GM18502 (cell line): ENCODE results near the gene ATP9B.

Experiments
- ATAC-seq: cut with Tn5 transposase; IDR thresholded peaks from one replicate; pipeline ENCODE4 v1.9.1; 2021; ENCODE audit warnings: mild to moderate bottlenecking; ENCODE audit not compliant: unreplicated experiment, poor library complexity

ATP9B gene

DNA sequence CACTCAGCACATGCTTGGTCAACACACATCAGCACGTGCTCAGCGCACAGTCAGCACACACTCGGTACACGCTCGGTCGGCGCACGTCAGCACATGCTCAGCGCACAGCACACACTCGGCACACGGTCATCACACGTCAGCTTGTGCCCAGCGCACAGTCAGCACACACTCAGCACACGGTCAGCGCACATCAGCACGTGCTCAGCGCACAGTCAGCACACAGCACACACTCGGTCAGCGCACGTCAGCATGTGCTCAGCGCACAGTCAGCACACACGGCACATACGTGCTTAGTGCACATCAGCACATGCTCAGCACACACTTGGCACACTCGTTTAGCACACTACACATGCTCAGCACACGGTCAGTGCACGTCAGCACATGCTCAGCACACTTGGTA, 276.8 kb downstream of the ATP9B start:
- no peak for ATAC-seq

DNA sequence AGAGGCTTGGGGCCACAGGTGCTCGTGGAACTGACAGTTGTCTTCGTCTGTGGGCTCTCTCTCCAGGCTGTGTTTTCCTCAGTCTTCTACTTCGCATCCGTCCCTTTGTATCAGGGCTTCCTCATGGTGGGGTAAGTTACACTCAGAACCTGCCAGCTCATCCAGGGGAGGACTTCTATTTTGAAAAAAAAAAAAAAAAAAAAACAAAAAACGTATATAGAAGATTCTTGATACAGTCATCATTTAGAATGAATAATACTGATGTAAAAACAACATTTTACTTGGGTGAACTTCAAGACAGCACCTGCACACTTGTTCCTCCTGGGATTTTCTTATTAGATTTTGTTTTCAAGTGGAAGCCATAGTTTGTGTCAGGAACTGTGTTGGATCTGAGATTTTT, 278.9 kb downstream of the ATP9B start:
- no peak for ATAC-seq

DNA sequence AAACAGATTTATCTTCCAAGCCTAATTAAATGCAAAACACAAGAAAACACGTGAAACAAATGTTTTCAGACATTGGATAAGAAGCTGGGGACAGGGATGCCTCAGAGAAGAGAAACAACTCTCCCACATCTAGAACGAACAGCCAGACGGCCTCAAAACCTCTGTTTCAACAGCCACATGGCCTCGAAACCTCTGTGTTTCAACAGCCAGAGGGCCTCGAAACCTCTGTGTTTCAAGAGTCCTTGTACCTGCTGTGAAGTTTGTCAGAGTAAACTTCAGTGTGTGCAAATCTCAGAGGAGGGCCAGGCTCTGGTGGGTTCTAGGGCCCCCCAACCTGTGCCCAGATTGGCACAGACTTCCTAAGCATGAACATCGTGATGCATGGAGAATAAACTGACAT, 283.2 kb downstream of the ATP9B start:
- ATAC-seq, result no peak

DNA sequence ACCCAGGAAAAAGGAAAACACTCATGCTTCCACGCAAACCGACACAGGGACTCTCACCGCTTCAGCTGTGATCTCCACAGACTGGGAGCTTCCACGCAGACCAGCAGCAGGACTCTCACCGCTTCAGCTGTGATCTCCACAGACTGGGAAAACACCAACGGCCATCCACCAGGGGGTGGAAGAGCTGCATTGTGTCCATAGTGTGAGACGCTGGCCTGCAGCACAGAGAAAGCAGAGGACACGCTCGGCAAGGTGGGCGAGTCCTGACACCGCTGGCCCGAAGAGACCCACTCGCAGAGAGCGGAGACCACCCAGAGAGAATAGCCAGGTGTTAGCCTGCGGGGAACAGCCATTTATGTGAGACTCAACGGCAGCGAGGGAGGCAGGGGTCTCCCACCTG, 284.1 kb downstream of the ATP9B start:
- ATAC-seq, result no peak

DNA sequence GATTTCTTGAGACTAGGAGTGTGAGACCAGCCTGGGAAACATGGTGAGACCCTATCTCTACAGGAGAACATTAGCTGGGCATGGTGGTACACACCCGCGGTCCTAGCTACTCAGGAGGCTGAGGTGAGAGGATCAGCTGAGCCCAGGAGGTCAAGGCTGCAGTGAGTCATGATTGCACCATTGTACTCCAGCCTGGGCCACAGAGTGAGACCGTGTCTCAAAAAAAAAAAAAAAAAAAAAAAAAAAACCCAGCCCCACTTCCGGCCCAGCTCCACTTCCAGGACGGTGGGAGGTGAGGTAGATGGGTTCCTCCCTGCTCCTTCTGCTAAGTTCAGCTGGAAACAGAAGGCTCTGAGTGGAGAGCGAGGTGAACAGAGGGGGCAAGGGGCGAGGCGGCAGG, 285.2 kb downstream of the ATP9B start:
- ATAC-seq, result no peak

DNA sequence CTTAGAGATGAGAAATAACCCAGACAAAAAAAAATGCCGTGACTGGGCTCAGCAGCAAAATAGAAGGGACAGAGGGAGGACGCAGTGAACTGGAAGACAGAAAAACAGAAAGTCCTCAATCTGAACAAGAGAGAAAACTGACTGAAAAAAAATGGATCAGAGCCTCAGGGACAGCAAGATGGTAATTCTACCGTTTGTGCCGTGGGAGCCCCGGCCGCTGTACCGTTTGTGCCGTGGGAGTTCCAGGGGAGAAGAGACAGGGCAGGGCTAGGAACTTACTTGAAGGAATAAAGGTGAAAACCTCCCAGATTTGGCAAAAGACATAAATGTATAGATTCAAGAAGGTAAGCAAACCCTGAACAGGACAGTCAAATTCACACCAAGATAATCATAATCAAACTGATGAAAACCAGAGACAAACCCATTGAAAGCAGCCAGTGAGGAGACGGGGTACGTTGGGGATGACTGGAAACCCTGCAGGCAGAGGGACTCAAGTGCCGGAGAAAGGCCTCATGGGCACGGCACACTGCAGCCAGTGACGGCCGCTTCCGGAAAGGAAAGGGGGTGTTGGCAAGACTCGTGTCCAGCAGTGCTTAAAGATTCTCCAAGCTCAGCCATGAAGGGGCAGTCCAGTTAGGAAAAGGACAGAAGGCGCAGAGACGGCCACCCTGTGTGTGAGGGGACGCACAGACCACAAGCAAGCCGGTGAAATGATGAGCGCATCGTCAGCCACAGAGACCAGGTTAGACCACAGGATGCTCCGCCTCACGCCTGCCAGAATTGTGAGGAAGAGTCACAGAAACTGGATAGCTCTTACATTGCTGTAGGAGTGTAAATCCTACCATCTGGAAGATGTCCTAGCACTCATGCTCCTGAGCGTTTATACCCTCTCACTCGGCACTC, 286.5 kb downstream of the ATP9B start:
- ATAC-seq, result peak; percentile 44

DNA sequence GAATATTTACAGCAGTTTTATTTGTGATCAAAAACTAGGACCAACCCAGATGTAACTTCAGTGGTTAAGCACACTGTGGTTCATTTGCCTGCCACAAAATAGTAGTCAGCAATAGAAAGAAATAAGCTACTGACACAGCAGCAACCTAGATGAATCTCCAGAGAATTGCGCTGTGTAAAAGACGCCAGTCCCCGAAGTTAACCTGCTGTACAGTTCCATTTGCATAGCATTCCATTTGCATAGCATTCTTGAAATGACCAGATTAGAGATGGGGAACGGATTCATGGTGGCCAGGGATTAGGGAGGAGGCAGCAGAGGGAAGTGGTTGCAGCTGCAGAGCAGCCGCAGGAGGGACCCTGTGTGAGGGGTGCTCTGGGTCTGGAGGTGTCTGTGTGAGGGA, 287.2 kb downstream of the ATP9B start:
- ATAC-seq, result peak; percentile 95

DNA sequence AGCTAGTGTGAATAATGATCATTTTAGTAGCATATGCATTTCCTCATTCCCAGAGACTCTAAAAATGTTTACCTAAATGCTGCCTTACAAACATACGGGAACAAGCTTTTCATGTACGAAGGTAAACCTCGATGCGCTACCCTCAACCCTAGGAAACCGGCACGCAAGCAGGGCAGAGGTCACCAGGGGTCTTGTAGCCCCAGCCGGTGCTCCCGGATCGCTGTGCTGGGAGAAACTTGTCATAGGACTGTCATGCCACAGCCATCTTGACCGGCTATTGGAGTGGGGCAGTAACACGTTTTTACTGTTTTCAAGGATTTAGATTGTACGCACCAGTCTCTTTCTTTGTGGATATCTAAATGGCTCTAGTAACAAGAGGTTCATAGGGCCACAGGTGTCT, 291.7 kb downstream of the ATP9B start:
- ATAC-seq, result no peak

DNA sequence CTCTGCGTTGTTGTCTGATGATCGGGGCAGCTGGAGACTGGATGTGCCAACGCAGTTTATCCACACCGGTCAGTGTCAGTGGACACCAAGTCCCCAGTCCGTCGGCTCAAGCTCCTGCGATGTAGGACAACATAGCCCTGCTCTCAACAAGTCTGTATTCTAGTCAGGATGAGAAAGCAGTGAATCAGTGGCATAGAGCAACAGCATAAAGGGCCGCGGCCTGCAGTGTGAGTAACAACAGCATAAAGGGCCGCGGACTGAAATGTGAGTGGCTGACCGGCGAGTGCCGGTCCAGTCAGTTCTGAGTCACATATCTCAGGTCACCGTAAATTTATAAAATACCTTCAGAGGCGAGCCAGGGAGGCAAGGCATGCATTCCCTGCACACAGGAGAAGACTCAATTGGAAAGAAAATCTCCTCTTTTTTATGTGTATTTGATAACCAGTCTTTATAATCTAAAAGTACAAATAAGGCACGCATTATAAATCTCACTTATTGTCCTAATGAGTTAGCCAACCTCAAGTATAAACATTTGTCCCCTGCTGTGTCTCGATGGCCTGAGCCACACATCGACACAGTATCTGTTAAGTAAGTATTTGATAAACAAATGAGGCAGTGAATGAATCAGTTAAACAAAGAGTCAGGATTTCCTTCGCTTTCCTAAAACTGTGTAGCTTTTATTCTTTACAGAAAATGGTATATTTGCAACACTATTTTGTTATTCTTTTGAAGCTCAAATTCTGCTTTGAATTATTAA, 292.8 kb downstream of the ATP9B start:
- ATAC-seq, result no peak

DNA sequence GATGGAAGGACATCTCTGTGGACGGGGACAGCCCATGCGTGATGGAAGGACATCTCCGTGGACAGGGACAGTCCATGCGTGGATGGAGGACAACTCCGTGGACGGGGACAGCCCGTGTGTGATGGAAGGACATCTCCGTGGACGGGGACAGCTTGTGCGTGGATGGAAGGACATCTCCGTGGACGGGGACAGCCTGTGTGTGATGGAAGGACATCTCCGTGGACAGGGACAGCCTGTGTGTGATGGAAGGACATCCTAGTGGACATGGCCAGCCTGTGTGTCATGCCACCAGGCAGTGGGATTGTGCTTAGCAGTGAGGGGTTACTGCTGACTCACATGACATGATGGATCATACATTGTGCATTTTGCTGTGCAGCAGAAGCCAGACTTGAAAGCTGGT, 296.5 kb downstream of the ATP9B start:
- no peak for ATAC-seq

DNA sequence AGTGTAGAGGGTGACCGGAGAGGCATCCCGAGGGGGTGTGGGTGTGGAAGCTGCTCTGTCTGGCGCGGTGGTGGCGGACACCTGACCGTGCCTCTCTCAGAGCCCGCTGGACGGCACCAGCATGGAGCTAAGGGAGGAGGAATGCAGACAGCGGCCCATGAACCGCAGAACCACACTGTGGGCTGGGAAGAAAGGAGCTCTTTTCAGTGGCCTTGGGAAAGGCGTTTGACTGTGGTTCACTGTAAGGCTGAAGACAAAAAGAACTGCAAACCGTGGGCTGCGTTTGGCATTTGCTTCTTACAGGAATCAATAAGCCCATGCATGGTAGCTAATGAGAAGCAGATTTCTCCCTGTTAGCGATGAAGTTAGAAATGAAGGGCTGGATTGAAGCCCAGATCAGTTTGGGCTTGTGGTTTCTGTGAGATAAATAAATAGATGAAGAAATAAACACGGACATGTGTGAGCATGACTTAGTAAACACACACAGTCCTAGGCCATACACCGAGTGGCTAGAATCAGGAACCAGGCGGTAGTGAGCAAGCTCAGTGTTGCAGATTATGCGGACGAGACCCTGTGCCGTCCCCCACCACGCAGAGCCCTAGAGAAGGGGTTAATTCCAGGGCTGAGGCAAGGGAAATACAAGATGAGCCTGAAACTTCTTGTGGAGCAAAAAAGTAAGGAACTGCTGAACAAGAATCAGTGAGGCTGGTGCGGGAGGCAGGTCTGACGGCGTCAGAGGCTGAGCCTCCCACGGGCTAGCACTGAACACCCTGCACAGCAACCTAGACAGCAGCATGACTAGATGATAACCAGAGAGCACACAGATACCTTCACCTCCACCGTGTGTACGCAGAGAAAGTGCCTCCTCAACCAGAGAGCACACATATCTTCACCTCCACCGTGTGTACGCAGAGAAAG, 297.2 kb downstream of the ATP9B start:
- no peak for ATAC-seq

DNA sequence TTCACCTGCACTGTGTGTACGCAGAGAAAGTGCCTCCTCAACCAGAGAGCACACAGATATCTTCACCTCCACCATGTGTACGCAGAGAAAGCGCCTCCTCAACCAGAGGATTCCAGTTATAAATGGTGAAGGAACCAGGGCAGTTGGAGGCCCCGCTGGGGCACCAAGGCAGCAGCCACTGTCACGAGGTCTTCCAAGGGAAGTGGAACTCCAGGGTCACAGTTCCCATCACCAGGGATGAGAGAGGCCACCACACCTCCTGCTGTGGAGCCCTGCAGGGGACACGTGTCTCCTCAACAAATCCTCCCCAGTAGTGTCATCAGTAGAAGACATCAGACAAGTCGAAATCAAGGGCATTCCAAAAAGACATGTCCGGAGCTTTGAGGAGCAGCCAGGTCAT, 298.3 kb downstream of the ATP9B start:
- no peak for ATAC-seq

DNA sequence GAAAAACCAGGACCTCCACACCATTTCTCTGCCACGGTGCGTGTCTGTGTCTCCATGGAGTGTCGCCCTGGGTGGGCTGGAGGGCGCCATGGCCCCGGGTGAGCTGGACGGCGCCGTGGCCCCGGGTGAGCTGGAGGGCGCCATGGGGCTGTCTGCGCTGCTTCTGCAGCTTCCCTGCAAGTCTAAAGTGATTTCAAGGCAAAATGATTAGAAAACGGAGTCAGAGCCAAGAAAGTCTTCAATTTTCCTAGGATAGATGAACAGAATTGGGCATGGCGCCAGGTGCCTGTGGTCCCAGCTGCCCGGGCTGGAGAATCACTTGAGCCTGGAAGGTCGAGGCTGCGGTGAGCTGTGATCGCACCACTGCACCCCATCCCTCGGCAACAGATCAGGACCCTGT, 298.8 kb downstream of the ATP9B start:
- ATAC-seq, result no peak

DNA sequence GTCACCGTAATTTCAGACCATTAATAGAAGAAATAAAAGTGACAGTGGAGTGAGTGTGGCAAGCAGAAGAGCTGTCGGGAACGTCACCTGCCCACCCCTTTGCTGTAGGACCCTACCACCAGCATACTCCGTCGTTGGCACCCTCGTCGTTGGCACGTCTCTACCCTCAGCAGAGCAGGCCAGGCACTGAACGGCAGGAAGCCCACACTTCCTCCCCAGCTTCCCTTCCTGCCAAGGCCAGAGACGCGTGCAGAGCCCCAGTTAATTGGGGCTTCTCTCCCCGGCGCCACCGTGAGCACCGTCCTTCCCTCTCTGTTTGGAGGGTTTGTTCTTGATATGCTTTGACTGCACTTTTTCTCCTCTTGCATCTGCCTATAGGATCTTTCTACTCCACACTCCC, 299.5 kb downstream of the ATP9B start:
- no peak for ATAC-seq

DNA sequence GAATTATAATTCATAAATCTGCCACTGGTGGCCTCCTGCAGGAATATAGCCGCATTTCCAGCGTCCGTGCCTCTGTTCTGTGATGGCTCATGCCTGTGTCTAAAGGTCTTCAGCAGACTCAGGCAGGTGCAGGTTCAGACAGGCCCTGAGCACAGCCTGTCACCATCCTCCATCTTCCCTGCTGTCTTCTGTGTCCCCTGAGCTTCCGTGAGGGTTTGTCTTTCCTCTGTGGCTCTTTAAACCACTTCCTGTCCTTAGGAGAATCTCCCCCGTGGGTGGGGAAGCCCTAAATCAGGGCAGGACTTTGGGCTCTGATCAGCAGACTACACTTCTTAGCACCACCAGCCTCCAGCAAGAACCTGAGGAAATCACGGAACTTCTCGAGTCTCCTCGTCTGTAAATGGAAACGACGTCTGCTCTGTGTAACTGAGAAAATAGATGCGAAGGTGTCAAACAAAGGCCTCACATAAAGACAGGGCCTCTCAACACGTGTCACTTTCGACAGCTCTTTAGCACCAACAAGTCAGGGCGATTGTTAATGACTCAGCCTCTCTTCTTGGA, 302.4 kb downstream of the ATP9B start:
- peak; percentile 49 for ATAC-seq

DNA sequence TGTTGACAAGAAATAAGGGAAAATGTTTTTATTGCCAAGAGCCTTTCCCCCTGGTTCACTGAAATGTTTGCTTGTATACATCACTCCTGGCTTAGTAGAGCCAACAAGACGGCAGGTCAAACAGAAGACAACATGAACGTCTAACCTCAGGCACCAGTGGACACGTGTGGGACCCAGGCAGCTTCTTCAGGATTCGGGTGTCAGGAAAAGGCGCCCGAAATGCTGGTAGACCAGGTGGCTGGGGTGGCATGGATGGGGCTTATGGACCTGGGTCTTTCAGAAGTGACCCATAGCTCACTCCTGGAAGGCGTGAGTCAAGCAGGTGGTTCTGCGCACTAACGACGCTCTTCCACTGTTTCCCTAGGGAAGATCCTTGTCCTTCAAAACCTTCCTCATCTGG, 303.3 kb downstream of the ATP9B start:
- ATAC-seq, result no peak

DNA sequence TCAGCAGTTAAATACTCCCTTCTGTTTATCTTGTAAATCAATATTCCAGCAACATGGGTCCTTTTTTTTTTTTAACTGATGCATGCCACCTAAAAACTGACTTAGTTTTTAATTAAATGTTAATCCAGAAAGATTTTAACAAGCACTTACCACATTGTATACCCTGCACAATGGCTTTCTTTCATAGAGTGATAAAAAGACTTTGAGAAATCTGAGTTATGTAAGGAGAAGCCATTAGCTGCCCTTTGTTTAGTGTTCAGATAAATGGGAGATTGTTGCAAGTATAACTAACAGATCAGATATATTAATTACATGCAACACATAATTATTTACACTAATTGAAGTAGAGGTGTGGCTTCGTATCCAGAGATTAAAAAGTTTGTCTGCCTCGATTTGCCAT, 303.8 kb downstream of the ATP9B start:
- ATAC-seq, result no peak

DNA sequence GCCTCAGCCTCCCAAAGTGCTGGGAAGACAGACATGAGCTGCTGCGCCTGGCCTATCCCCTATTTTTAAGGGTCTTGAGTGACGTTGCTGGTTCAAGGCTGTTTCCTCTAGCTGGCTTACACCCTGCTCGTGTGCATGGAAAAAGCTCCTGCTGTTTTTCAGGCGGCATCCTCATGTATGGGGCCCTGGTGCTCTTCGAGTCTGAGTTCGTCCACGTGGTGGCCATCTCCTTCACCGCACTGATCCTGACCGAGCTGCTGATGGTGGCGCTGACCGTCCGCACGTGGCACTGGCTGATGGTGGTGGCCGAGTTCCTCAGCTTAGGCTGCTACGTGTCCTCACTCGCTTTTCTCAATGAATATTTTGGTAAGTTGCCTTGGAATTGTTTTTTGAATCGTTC, 304.5 kb downstream of the ATP9B start:
- ATAC-seq, result no peak

DNA sequence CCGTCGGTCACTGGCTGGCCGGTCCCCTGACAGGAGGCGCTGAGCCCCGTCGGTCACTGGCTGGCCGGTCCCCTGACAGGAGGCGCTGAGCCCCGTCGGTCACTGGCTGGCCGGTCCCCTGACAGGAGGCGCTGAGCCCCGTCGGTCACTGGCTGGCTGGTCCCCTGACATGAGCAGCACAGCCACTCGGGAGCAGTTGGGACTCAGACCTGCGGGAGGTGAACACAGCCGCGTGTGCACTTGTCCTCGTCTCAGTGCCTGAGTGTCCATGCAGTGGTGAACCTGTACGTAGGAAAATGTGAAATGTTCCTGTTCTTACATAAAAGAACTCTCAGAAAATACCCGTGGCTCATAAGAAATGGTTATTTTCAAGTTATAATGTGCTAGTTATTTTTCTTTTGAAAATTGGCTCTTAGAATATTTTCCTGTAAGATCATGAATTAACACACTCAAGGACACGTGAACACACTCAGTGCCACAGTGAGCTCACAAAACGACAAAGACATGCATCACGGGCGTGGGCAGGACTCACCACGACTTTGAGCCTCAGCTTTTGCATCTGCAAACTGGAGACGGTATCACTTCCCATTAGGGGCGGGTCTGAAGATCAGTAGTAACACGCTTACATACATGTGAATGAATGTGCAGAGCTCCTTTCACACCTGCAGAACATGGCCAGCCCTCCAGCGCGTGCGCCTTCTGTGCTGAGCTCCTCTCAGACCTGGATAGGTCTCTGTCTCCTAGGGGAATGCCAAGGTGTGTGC, 305.4 kb downstream of the ATP9B start:
- peak; percentile 88 for ATAC-seq
